ENCODE data around the gene STXBP4.

STXBP4 gene

GRCh38 chr17:54968262-54968987 lies at the start of gene STXBP4, which contains the start of gene COX11:
Gene STXBP4 (plus strand): TSS chr17:54968765. CDS start chr17:54986220, 17,455 bp downstream.
Gene COX11 (minus strand): TSS chr17:54968654. CDS start chr17:54968646, 8 bp downstream.
- peak; percentile 92 for DNase-seq (ENCODE audit: low read depth)

GRCh38 chr17:54919425-54919824 lies 49.1 kb upstream of the STXBP4 start:
- DNase-seq (ENCODE audit: low read depth): no peak

GRCh38 chr17:54920819-54921218 lies 47.7 kb upstream of the STXBP4 start:
- no peak for DNase-seq (ENCODE audit: low read depth)

- no peak for DNase-seq (ENCODE audit: low read depth)
Measured at GRCh38 chr17:54924405-54924804, 44.2 kb upstream of the STXBP4 start.

- no peak for DNase-seq (ENCODE audit: low read depth)
Measured at GRCh38 chr17:54927525-54927924, 41.0 kb upstream of the STXBP4 start.

GRCh38 chr17:54932711-54933110 lies 35.9 kb upstream of the STXBP4 start:
- DNase-seq (ENCODE audit: low read depth): no peak

GRCh38 chr17:54933921-54934320 lies 34.6 kb upstream of the STXBP4 start:
- no peak for DNase-seq (ENCODE audit: low read depth)

- DNase-seq (ENCODE audit: low read depth): no peak
Measured at GRCh38 chr17:54935471-54935870, 33.1 kb upstream of the STXBP4 start.

GRCh38 chr17:54937018-54937417 lies 31.5 kb upstream of the STXBP4 start:
- no peak for DNase-seq (ENCODE audit: low read depth)

GRCh38 chr17:54937426-54937825 lies 31.1 kb upstream of the STXBP4 start:
- no peak for DNase-seq (ENCODE audit: low read depth)

GRCh38 chr17:54941285-54941684 lies 27.3 kb upstream of the STXBP4 start:
- no peak for DNase-seq (ENCODE audit: low read depth)

GRCh38 chr17:54944796-54945195 lies 23.8 kb upstream of the STXBP4 start:
- DNase-seq (ENCODE audit: low read depth): no peak

GRCh38 chr17:54945231-54945630 lies 23.3 kb upstream of the STXBP4 start:
- DNase-seq (ENCODE audit: low read depth): no peak

- DNase-seq (ENCODE audit: low read depth): no peak
Measured at GRCh38 chr17:54945671-54946070, 22.9 kb upstream of the STXBP4 start.

GRCh38 chr17:54947396-54947795 lies 21.2 kb upstream of the STXBP4 start:
- DNase-seq (ENCODE audit: low read depth): no peak

GRCh38 chr17:54948380-54948779 lies 20.2 kb upstream of the STXBP4 start:
- peak; percentile 49 for DNase-seq (ENCODE audit: low read depth)

GRCh38 chr17:54950116-54950515 lies 18.4 kb upstream of the STXBP4 start:
- DNase-seq (ENCODE audit: low read depth): no peak

GRCh38 chr17:54951286-54951685 lies 17.3 kb upstream of the STXBP4 start:
- DNase-seq (ENCODE audit: low read depth): no peak

- no peak for DNase-seq (ENCODE audit: low read depth)
Measured at GRCh38 chr17:54956791-54957190, 11.8 kb upstream of the STXBP4 start.

- DNase-seq (ENCODE audit: low read depth): peak; percentile 26
Measured at GRCh38 chr17:54967621-54968261, 824 bp upstream of the STXBP4 start.

GRCh38 chr17:54968988-54969332 lies 395 bp downstream of the STXBP4 start:
- peak; percentile 11 for DNase-seq (ENCODE audit: low read depth)

GRCh38 chr17:54969658-54970572 lies 1.4 kb downstream of the STXBP4 start:
- DNase-seq (ENCODE audit: low read depth): no peak

GRCh38 chr17:54971147-54971546 lies 2.6 kb downstream of the STXBP4 start:
- DNase-seq (ENCODE audit: low read depth): no peak
